Activated CD8-positive, alpha-beta T cell treated with anti-CD3 and anti-CD28 coated beads, Interleukin-2, amount 10 ng/mL, durations not matched to agents 7 days and 5 days (primary cell): Measurements from ENCODE around the gene PTPN23. TPM values are rescaled to one million over a fixed set of nuclear protein-coding genes. Genes with fewer than 3 reads are reported as not detected.

Experiments used
- ATAC-seq: fragments of 150-1000 bp; cut with Tn5 transposase; one replicate; pipeline ENCODE4 v1.10.0; 2021; ENCODE audit warnings: moderate library complexity
- CTCF ChIA-PET: fragments of 350-600 bp; sonication (Branson Sonifier 250); formaldehyde crosslinking; loops from one replicate; lab custom pipeline; 2021; ENCODE audit warnings: antibody characterized with exemption; lab: Charles Lee
- POLR2A ChIA-PET: fragments of 350-600 bp; sonication (Branson Sonifier 250); formaldehyde crosslinking; loops from one replicate; lab custom pipeline; 2021; ENCODE audit warnings: antibody characterized with exemption; lab: Charles Lee
- DNase-seq: peaks from one replicate; pipeline ENCODE4 v3.0.0-alpha.2; 2020
- H3K27ac Mint-ChIP-seq: one replicate; pipeline ENCODE4 v1.8.0; 2021; ENCODE audit warnings: mild to moderate bottlenecking, mixed read lengths
- H3K27me3 Mint-ChIP-seq: one replicate; pipeline ENCODE4 v1.8.0; 2021; ENCODE audit warnings: low read depth, mixed read lengths
- H3K36me3 Mint-ChIP-seq: one replicate; pipeline ENCODE4 v1.8.0; 2021; ENCODE audit warnings: low read depth, mixed read lengths
- H3K4me1 Mint-ChIP-seq: one replicate; pipeline ENCODE4 v1.8.0; 2021; ENCODE audit warnings: low read depth, mixed read lengths
- H3K4me3 Mint-ChIP-seq: one replicate; pipeline ENCODE4 v1.8.0; 2021; ENCODE audit warnings: mild to moderate bottlenecking, mixed read lengths
- H3K9me3 Mint-ChIP-seq: one replicate; pipeline ENCODE4 v1.8.0; 2022; ENCODE audit warnings: mixed read lengths; ENCODE audit not compliant: insufficient read depth
- total RNA-seq, 2 experiments: library from RNA; stranded (reverse); gene quantifications; one replicate each; pipeline ENCODE4 v1.2.3, GENCODE V29; 2021

The PTPN23 gene
- total RNA-seq, 2 experiments from 2014 or later = 31.0 to 33.2 TPM

- no peak overlapping the region for H3K4me3 Mint-ChIP-seq
- peaks cover 23% of the 10 kb centered on the region for H3K36me3 Mint-ChIP-seq
- CTCF ChIA-PET = interaction anchor here (4.4 kb wide), 1 partner anchor 53 kb away, joined by 100 read pairs; the partner anchor contains the start of gene SCAP
These were observed 42.8 kb downstream of the PTPN23 start for GRCh38 chr3:47423548-47424145.

GRCh38 chr3:47424434-47425382, 43.9 kb downstream of the PTPN23 start:
- no peak for DNase-seq
- CTCF ChIA-PET = interaction anchor here (0.8 to 4.4 kb wide), 2 partner anchors 52 to 89 kb away, joined by 3 to 100 read pairs; partner anchors contain the start of genes ELP6 and SCAP
- POLR2A ChIA-PET = interaction anchor here (1.3 kb wide), 1 partner anchor 52 kb away, joined by 3 read pairs; no protein-coding TSS in a partner anchor
- Mint-ChIP-seq H3K4me1 (peaks cover 23% of the 10 kb centered on the region), H3K27me3 (no peaks in the 10 kb centered on the region), H3K4me3 (no peak overlapping the region), H3K9me3 (no peaks in the 10 kb centered on the region), H3K36me3 (peaks cover 18% of the 10 kb centered on the region), H3K27ac (no peak overlapping the region)
- ATAC-seq = no peak

More at GRCh38 chr3:47423548-47424145, 42.8 kb downstream of the PTPN23 start:
- DNase-seq = no peak
- ATAC-seq = no peak
- H3K27me3 Mint-ChIP-seq = no peaks in the 10 kb centered on the region
- H3K9me3 Mint-ChIP-seq = no peaks in the 10 kb centered on the region
- peak overlapping the region; percentile 66 for H3K27ac Mint-ChIP-seq
- H3K4me1 Mint-ChIP-seq = peaks cover 23% of the 10 kb centered on the region
- POLR2A ChIA-PET = interaction anchor here (1.1 to 1.3 kb wide), 2 partner anchors 53 to 90 kb away, joined by 3 to 4 read pairs; partner anchors contain the start of gene ELP6

GRCh38 chr3:47425383-47425778, 44.6 kb downstream of the PTPN23 start:
- ChIA-PET POLR2A (no interaction called here), CTCF (interaction anchor here (0.8 kb wide), 1 partner anchor 88 kb away, joined by 3 read pairs; the partner anchor contains the start of gene ELP6)
- no peak for ATAC-seq
- Mint-ChIP-seq H3K27ac (no peak overlapping the region), H3K9me3 (no peaks in the 10 kb centered on the region), H3K4me1 (peaks cover 24% of the 10 kb centered on the region), H3K36me3 (peaks cover 12% of the 10 kb centered on the region), H3K4me3 (no peak overlapping the region), H3K27me3 (no peaks in the 10 kb centered on the region)
- DNase-seq = no peak

- Mint-ChIP-seq H3K36me3 (peaks cover 12% of the 10 kb centered on the region), H3K27me3 (no peaks in the 10 kb centered on the region), H3K9me3 (no peaks in the 10 kb centered on the region), H3K4me3 (no peak overlapping the region), H3K27ac (no peak overlapping the region), H3K4me1 (peaks cover 21% of the 10 kb centered on the region)
- ChIA-PET POLR2A (no interaction called here), CTCF (interaction anchor here (0.8 kb wide), 1 partner anchor 87 kb away, joined by 3 read pairs; the partner anchor contains the start of gene ELP6)
- ATAC-seq (no peak), DNase-seq (no peak)
These were observed 45.1 kb downstream of the PTPN23 start for GRCh38 chr3:47425959-47426358.

- Mint-ChIP-seq H3K36me3 (peaks cover 11% of the 10 kb centered on the region), H3K4me1 (peaks cover 3% of the 10 kb centered on the region), H3K27ac (no peak overlapping the region), H3K27me3 (no peaks in the 10 kb centered on the region), H3K4me3 (no peak overlapping the region), H3K9me3 (no peaks in the 10 kb centered on the region)
- ATAC-seq = no peak
- ChIA-PET POLR2A (no interaction called here), CTCF (no interaction called here)
- no peak for DNase-seq
These were observed 47.0 kb downstream of the PTPN23 start for GRCh38 chr3:47427866-47428265.

- Mint-ChIP-seq H3K9me3 (no peaks in the 10 kb centered on the region), H3K27ac (no peak overlapping the region), H3K4me1 (peaks cover 3% of the 10 kb centered on the region), H3K27me3 (no peaks in the 10 kb centered on the region), H3K4me3 (no peak overlapping the region), H3K36me3 (peaks cover 12% of the 10 kb centered on the region)
- ATAC-seq (no peak), DNase-seq (no peak)
- CTCF ChIA-PET = no interaction called here
- POLR2A ChIA-PET = no interaction called here
These were observed 47.8 kb downstream of the PTPN23 start for GRCh38 chr3:47428662-47429061.

GRCh38 chr3:47429476-47430270, 48.9 kb downstream of the PTPN23 start:
- H3K4me3 Mint-ChIP-seq = no peak overlapping the region
- DNase-seq (no peak), ATAC-seq (no peak)
- H3K4me1 Mint-ChIP-seq = peaks cover 9% of the 10 kb centered on the region
- CTCF ChIA-PET = interaction anchor here (1.5 kb wide), 1 partner anchor 8 kb away, joined by 6 read pairs; no protein-coding TSS in a partner anchor
- H3K36me3 Mint-ChIP-seq = peaks cover 18% of the 10 kb centered on the region
- H3K27me3 Mint-ChIP-seq = no peaks in the 10 kb centered on the region
- H3K9me3 Mint-ChIP-seq = no peaks in the 10 kb centered on the region
- POLR2A ChIA-PET = no interaction called here
- peak overlapping the region; percentile 18 for H3K27ac Mint-ChIP-seq

- no peaks in the 10 kb centered on the region for H3K27me3 Mint-ChIP-seq
- no peak for DNase-seq
- CTCF ChIA-PET = interaction anchor here (1.5 kb wide), 1 partner anchor 9 kb away, joined by 6 read pairs; no protein-coding TSS in a partner anchor
- no peak overlapping the region for H3K4me3 Mint-ChIP-seq
- peaks cover 22% of the 10 kb centered on the region for H3K36me3 Mint-ChIP-seq
- H3K4me1 Mint-ChIP-seq = peaks cover 9% of the 10 kb centered on the region
- no peak overlapping the region for H3K27ac Mint-ChIP-seq
- POLR2A ChIA-PET = no interaction called here
- no peaks in the 10 kb centered on the region for H3K9me3 Mint-ChIP-seq
- ATAC-seq = no peak
These were observed 49.8 kb downstream of the PTPN23 start for GRCh38 chr3:47430606-47431005.

GRCh38 chr3:47431225-47431624, 50.4 kb downstream of the PTPN23 start:
- no peak for ATAC-seq
- ChIA-PET POLR2A (no interaction called here), CTCF (interaction anchor here (0.7 kb wide), 1 partner anchor 89 kb away, joined by 3 read pairs; no protein-coding TSS in a partner anchor)
- Mint-ChIP-seq H3K4me1 (peaks cover 9% of the 10 kb centered on the region), H3K27ac (peak overlapping the region; percentile 4), H3K4me3 (no peak overlapping the region), H3K27me3 (no peaks in the 10 kb centered on the region), H3K9me3 (no peaks in the 10 kb centered on the region), H3K36me3 (peaks cover 22% of the 10 kb centered on the region)
- no peak for DNase-seq

GRCh38 chr3:47432673-47433072, 51.9 kb downstream of the PTPN23 start:
- ChIA-PET CTCF (interaction anchor here (4.7 kb wide), 1 partner anchor 11 kb away, joined by 30 read pairs; no protein-coding TSS in a partner anchor), POLR2A (no interaction called here)
- no peak overlapping the region for H3K4me3 Mint-ChIP-seq
- DNase-seq = no peak
- no peak for ATAC-seq
- no peaks in the 10 kb centered on the region for H3K9me3 Mint-ChIP-seq
- H3K4me1 Mint-ChIP-seq = peaks cover 9% of the 10 kb centered on the region
- H3K27me3 Mint-ChIP-seq = no peaks in the 10 kb centered on the region
- H3K36me3 Mint-ChIP-seq = peaks cover 25% of the 10 kb centered on the region
- no peak overlapping the region for H3K27ac Mint-ChIP-seq

- H3K4me1 Mint-ChIP-seq = peaks cover 9% of the 10 kb centered on the region
- H3K27ac Mint-ChIP-seq = peak overlapping the region; percentile 15
- peaks cover 31% of the 10 kb centered on the region for H3K36me3 Mint-ChIP-seq
- no peaks in the 10 kb centered on the region for H3K9me3 Mint-ChIP-seq
- no peak for ATAC-seq
- no peaks in the 10 kb centered on the region for H3K27me3 Mint-ChIP-seq
- CTCF ChIA-PET = interaction anchor here (4.7 kb wide), 1 partner anchor 12 kb away, joined by 30 read pairs; no protein-coding TSS in a partner anchor
- DNase-seq = no peak
- H3K4me3 Mint-ChIP-seq = no peak overlapping the region
- POLR2A ChIA-PET = interaction anchor here (0.9 kb wide), 1 partner anchor 80 kb away, joined by 3 read pairs; the partner anchor contains the start of gene ELP6
These were observed 53.0 kb downstream of the PTPN23 start for GRCh38 chr3:47433796-47434195.
